ENCODE results near the gene ENPP7.

The ENPP7 gene

DNA sequence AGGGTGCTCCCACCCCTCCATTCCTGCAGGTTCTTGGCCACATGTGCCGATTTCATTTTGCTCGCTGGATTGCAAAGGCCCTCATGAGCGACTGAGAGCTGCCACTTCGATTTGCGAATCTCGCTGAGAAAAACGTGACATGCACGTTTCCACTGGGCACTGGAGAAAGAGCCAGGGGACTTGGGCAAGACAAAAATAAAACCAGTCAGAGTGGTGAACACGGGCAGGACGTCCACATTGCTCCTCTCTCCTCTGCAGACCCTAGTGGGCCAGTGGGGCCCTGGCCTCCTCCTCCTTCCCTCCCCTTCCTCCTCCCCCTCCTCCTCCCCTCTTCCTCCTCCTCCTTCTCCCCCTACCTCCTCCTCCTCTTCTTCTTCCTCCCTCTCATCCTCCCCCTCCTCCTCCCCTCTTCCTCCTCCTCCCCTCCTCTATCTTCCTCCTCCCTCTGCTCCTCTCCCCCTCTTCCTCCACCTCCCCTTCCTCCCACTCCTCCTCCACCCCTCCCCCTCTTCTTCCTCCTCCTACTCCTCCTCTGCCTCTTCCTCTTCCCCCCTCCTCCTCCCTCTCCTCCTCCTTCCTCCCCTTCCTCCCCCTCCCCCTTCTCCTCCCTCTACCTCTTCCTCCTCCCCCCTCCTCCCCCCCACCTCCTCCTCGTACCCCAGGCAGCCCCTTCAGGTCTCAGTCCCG lies 28.1 kb upstream of the ENPP7 start:
- no peak for DNase-seq (ENCODE audit: extremely low spot score)
- ChIA-PET POLR2A (no interaction called here), CTCF (interaction anchor here (0.8 kb wide), 1 partner anchor 292 kb away, joined by 3 read pairs; no protein-coding TSS in a partner anchor)
- no peak for TF ChIP-seq FOXK2 (IDR thresholded peaks at IDR 0.05)
- no peak for TF ChIP-seq SP1 (IDR thresholded peaks at IDR 0.05)
- TF ChIP-seq CTBP1 (IDR thresholded peaks at IDR 0.05; ENCODE audit: borderline replicate concordance) = no peak
- no peak for TF ChIP-seq NFRKB (IDR thresholded peaks at IDR 0.05)
- no peak for TF ChIP-seq BHLHE40 (IDR thresholded peaks at IDR 0.05; ENCODE audit: borderline replicate concordance)
- no peak for TF ChIP-seq ZNF384 (IDR thresholded peaks at IDR 0.05)
- no peak for TF ChIP-seq FOXM1 (IDR thresholded peaks at IDR 0.05; ENCODE audit: borderline replicate concordance)

DNA sequence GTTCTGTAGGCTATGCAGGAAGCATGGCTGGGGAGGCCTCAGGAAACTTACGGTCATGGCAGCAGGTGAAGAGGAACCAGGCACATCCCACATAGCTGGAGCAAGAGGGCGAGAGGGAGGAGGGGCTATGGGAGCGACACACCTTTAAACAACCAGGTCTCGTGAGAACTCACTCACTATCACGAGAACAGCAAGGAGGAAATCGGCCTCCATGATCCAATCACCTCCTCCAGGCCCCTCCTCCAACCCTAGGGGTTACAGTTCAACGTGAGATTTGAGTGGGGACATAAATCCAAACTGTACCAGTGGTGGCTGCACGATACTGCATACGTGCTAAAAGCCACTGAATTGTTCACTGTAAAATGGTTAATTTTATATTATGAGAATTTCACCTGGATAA lies 26.1 kb upstream of the ENPP7 start:
- no peak for DNase-seq (ENCODE audit: extremely low spot score)
- ChIA-PET CTCF (no interaction called here), POLR2A (no interaction called here)
- TF ChIP-seq SUZ12 (IDR thresholded peaks at IDR 0.05) (no peak), SP1 (IDR thresholded peaks at IDR 0.05) (no peak), FOXM1 (IDR thresholded peaks at IDR 0.05; ENCODE audit: borderline replicate concordance) (no peak), ARNT (IDR thresholded peaks at IDR 0.05) (no peak), CTBP1 (IDR thresholded peaks at IDR 0.05; ENCODE audit: borderline replicate concordance) (no peak), FOXA1 (IDR thresholded peaks at IDR 0.05) (no peak), HDGF (IDR thresholded peaks at IDR 0.05; ENCODE audit: borderline replicate concordance) (no peak)
- TF ChIP-seq, protein P1, sequence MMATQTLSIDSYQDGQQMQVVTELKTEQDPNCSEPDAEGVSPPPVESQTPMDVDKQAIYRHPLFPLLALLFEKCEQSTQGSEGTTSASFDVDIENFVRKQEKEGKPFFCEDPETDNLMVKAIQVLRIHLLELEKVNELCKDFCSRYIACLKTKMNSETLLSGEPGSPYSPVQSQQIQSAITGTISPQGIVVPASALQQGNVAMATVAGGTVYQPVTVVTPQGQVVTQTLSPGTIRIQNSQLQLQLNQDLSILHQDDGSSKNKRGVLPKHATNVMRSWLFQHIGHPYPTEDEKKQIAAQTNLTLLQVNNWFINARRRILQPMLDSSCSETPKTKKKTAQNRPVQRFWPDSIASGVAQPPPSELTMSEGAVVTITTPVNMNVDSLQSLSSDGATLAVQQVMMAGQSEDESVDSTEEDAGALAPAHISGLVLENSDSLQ (IDR thresholded peaks at IDR 0.05) = no peak

DNA sequence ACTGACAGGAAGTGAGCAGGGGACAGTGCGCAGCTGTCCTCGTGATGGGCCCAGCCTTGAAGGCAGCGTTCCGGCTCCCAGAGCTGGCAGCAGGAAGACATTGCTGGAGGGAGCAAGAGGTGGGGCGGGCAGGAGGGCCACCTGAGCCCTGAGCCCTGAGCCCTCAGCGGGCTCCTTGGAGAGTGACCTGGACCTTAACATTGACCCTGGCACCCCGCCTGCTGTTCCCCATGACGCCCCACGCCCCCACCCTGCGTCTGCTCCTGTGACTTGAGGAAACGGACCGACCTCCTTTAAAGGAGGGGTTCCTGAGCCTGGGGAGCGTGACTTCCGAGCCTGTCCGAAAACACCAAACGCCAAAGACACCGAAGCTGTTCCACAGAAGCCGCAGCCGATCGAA lies 25.1 kb upstream of the ENPP7 start:
- TF ChIP-seq SUZ12 (IDR thresholded peaks at IDR 0.05) = no peak
- no peak for TF ChIP-seq ARNT (IDR thresholded peaks at IDR 0.05)
- TF ChIP-seq SP1 (IDR thresholded peaks at IDR 0.05) = no peak
- TF ChIP-seq TARDBP (IDR thresholded peaks at IDR 0.05) = no peak
- no peak for TF ChIP-seq FOXM1 (IDR thresholded peaks at IDR 0.05; ENCODE audit: borderline replicate concordance)
- TF ChIP-seq ELF4 (IDR thresholded peaks at IDR 0.05) = no peak
- TF ChIP-seq FOXK2 (IDR thresholded peaks at IDR 0.05) = no peak
- TF ChIP-seq CTBP1 (IDR thresholded peaks at IDR 0.05; ENCODE audit: borderline replicate concordance) = no peak
- TF ChIP-seq ZNF384 (IDR thresholded peaks at IDR 0.05) = no peak
- no peak for TF ChIP-seq BHLHE40 (IDR thresholded peaks at IDR 0.05; ENCODE audit: borderline replicate concordance)
- TF ChIP-seq L3MBTL2 (conservative IDR thresholded peaks at IDR 0.05) = no peak
- TF ChIP-seq LEF1 (IDR thresholded peaks at IDR 0.05; ENCODE audit: borderline replicate concordance) = no peak
- TF ChIP-seq HDGF (IDR thresholded peaks at IDR 0.05; ENCODE audit: borderline replicate concordance) = no peak
- TF ChIP-seq NFRKB (IDR thresholded peaks at IDR 0.05) = no peak
- TF ChIP-seq, protein P1 (IDR thresholded peaks at IDR 0.05) = no peak
- no peak for TF ChIP-seq FOXA1 (IDR thresholded peaks at IDR 0.05)
- no peak for DNase-seq (ENCODE audit: extremely low spot score)
- ChIA-PET CTCF (no interaction called here), POLR2A (interaction anchor here (0.7 kb wide), 1 partner anchor 59 kb away, joined by 4 read pairs; no protein-coding TSS in a partner anchor)

DNA sequence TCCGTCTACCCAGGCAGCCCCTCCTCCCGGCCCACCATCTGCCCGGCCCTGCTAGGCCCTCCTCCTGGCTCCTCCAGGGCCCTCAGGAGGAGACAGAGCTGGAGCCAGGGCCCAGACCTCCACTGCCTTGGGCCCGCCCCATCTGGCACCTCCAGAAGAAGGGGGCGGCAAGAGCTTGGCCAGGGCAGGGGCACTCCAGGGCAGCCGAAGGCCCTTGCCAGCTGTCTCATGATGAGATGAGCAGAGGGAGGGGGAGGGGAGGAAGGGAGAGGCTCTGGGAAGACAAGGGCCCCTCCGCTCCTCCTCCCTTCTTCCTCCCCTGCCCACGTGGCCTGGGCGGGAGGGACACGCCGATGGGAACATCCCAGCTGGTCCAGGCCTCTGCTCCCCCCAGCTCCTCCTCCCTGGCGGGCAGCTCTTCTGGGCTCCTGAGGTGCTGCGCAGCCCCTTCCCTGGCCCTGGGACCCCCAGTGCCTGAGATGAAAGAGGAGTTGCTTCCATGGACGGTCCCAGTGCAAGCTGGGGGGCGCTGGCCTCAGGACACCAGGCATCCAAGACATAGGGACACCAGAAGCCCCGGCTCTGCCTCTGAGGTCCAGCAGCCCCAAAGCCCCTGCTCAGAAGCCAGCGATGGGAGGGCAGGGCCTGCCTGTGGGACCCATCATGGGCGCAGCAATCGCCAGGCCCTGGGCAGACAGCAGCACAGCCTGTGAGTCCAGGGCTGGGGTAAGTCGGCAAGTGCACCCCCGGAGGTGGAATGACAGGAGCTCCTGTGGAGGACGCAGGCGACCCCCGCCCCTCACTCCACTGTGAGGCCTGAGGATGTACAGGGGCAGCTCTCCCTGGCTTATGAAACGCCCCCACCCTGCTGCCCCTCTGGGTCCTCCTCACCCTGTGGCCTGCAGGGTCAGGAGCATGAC lies 23.6 kb upstream of the ENPP7 start:
- no peak for TF ChIP-seq BHLHE40 (IDR thresholded peaks at IDR 0.05; ENCODE audit: borderline replicate concordance)
- TF ChIP-seq SUZ12 (IDR thresholded peaks at IDR 0.05) = no peak
- TF ChIP-seq ELF4 (IDR thresholded peaks at IDR 0.05) = no peak
- ChIA-PET CTCF (interaction anchor here (1.1 kb wide), 1 partner anchor 12 kb away, joined by 3 read pairs; no protein-coding TSS in a partner anchor), POLR2A (no interaction called here)
- no peak for DNase-seq (ENCODE audit: extremely low spot score)

DNA sequence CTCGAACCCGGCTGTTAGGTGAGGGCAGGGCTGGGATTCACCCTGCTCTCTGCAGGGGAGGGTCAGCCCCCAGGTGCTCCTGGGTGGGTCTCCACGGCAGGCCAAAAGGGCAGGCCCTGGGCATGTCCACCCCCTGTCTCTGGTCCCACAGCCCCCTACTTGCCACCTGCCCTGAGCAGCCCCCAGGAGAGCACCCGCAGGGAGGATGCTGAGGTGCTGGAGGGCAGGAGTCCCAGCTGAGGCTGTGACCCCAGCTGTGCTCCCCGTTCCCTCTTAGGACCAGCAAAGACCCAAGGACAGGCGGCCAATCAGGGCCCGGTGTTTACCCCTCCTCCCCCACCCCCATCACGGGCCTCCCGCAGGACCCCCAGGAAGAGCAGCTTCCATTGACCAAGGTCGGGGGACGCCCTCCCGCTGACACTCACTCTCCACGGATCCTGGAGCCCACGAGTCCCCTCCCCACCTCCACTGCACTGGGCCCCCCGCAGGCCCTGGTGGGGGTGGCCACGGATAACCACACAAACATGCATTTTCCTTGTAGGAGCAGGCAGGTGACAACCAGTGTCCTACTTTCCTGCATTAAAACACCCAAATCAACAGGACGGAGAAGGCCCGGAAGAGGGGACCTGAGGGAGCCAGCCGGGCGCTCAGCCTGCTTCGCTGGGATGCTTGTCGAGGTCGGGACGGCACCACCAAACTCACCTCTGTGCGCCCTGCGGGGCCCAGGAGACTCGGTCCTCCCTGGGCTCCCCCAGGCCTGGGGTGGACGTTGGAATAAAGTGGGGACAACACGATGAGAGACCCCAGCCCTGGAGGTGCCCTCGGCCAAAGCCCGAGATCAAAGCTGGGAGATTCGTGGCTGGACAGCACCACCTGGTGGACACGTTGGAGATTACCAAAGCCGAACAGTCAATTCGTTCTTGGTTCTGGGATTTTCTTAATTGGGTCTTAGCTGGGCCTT lies 22.5 kb upstream of the ENPP7 start:
- ChIA-PET POLR2A (no interaction called here), CTCF (interaction anchor here (0.6 to 1.4 kb wide), 10 partner anchors 11 to 317 kb away, joined by 3 to 4 read pairs (median 3); no protein-coding TSS in a partner anchor)
- peak; percentile 77 for DNase-seq (ENCODE audit: extremely low spot score)

More for the DNA sequence above, 22.5 kb upstream of the ENPP7 start:
- TF ChIP-seq ELF4 (IDR thresholded peaks at IDR 0.05) (no peak), L3MBTL2 (conservative IDR thresholded peaks at IDR 0.05) (no peak), LEF1 (IDR thresholded peaks at IDR 0.05; ENCODE audit: borderline replicate concordance) (0 out of 2 replicates have a peak, but pooled peaks have one; percentile 31), SUZ12 (IDR thresholded peaks at IDR 0.05) (no peak), HDGF (IDR thresholded peaks at IDR 0.05; ENCODE audit: borderline replicate concordance) (no peak), SP1 (IDR thresholded peaks at IDR 0.05) (no peak), FOXM1 (IDR thresholded peaks at IDR 0.05; ENCODE audit: borderline replicate concordance) (no peak)
- TF ChIP-seq, protein P1 (IDR thresholded peaks at IDR 0.05) = no peak
